ENCODE data around the gene SLC25A1. TPM values are rescaled to one million over a fixed set of nuclear protein-coding genes. Genes with fewer than 3 reads are reported as not detected.

The SLC25A1 gene
- total RNA-seq, 1 donor from 2014 or later: 97.9 TPM

- peak overlapping the region; percentile 55 for H3K27ac Mint-ChIP-seq (ENCODE audit: unreplicated experiment)
- no peak overlapping the region for H3K27ac ChIP-seq (ENCODE audit: low read depth, low read length)
- H3K27me3 Mint-ChIP-seq (ENCODE audit: low read depth, unreplicated experiment): no peaks in the 10 kb centered on the region
- H3K4me3 ChIP-seq (ENCODE audit: insufficient read depth, low read depth, low read length): no peak overlapping the region
- peaks cover 23% of the 10 kb centered on the region for H3K79me2 ChIP-seq (ENCODE audit: insufficient read depth, low read length)
- peaks cover 16% of the 10 kb centered on the region for H3K4me1 Mint-ChIP-seq (ENCODE audit: low read depth, unreplicated experiment)
- peaks cover 24% of the 10 kb centered on the region for H3K4me1 ChIP-seq (ENCODE audit: insufficient read depth, low read length)
- H3K9me3 ChIP-seq (ENCODE audit: insufficient read depth, low read depth, low read length): no peaks in the 10 kb centered on the region
- peaks cover 12% of the 10 kb centered on the region for H3K36me3 Mint-ChIP-seq (ENCODE audit: low read depth, unreplicated experiment)
- FAIRE-seq (no peak), DNase-seq (ENCODE audit: low read depth) (no peak)
- no peaks in the 10 kb centered on the region for H3K36me3 ChIP-seq (ENCODE audit: insufficient read depth, low read length)
- no peak overlapping the region for H3K4me2 ChIP-seq (ENCODE audit: low read length)
- H3K4me3 Mint-ChIP-seq (ENCODE audit: unreplicated experiment): no peak overlapping the region
- no peaks in the 10 kb centered on the region for H3K9me3 Mint-ChIP-seq (ENCODE audit: unreplicated experiment)
- H2AFZ ChIP-seq (ENCODE audit: low read depth, low read length): no peak overlapping the region
- H3K9ac ChIP-seq (ENCODE audit: low read length): no peak overlapping the region
- peaks cover 18% of the 10 kb centered on the region for H4K20me1 ChIP-seq (ENCODE audit: insufficient read depth, low read length)
- no peaks in the 10 kb centered on the region for H3K27me3 ChIP-seq (ENCODE audit: insufficient read depth, low read length)
- TF ChIP-seq CTCF (IDR thresholded peaks at IDR 0.05; ENCODE audit: insufficient read depth, low read depth, low read length): no peak
Observed at GRCh38 chr22:19180740-19181410, 2.3 kb upstream of the SLC25A1 start.

GRCh38 chr22:19180234-19180633 is 1.7 kb upstream of the SLC25A1 start:
- Mint-ChIP-seq H3K4me3 (ENCODE audit: unreplicated experiment) (no peak overlapping the region), H3K27me3 (ENCODE audit: low read depth, unreplicated experiment) (no peaks in the 10 kb centered on the region), H3K27ac (ENCODE audit: unreplicated experiment) (no peak overlapping the region), H3K36me3 (ENCODE audit: low read depth, unreplicated experiment) (peaks cover 14% of the 10 kb centered on the region), H3K4me1 (ENCODE audit: low read depth, unreplicated experiment) (peaks cover 16% of the 10 kb centered on the region), H3K9me3 (ENCODE audit: unreplicated experiment) (no peaks in the 10 kb centered on the region)
- FAIRE-seq (no peak), DNase-seq (ENCODE audit: low read depth) (no peak)
- Histone ChIP-seq H3K27ac (ENCODE audit: low read depth, low read length) (no peak overlapping the region), H3K27me3 (ENCODE audit: insufficient read depth, low read length) (no peaks in the 10 kb centered on the region), H3K36me3 (ENCODE audit: insufficient read depth, low read length) (no peaks in the 10 kb centered on the region), H2AFZ (ENCODE audit: low read depth, low read length) (no peak overlapping the region), H3K4me2 (ENCODE audit: low read length) (no peak overlapping the region), H3K79me2 (ENCODE audit: insufficient read depth, low read length) (peaks cover 30% of the 10 kb centered on the region), H3K9ac (ENCODE audit: low read length) (no peak overlapping the region), H3K4me3 (ENCODE audit: insufficient read depth, low read depth, low read length) (no peak overlapping the region), H3K4me1 (ENCODE audit: insufficient read depth, low read length) (peaks cover 25% of the 10 kb centered on the region), H4K20me1 (ENCODE audit: insufficient read depth, low read length) (peaks cover 24% of the 10 kb centered on the region), H3K9me3 (ENCODE audit: insufficient read depth, low read depth, low read length) (no peaks in the 10 kb centered on the region)
- no peak for TF ChIP-seq CTCF (IDR thresholded peaks at IDR 0.05; ENCODE audit: insufficient read depth, low read depth, low read length)
- TF ChIP-seq EZH2 (IDR thresholded peaks at IDR 0.05; ENCODE audit: insufficient read depth, low read length): no peak

- Histone ChIP-seq H3K79me2 (ENCODE audit: insufficient read depth, low read length) (peaks cover 36% of the 10 kb centered on the region), H3K4me3 (ENCODE audit: insufficient read depth, low read depth, low read length) (peak overlapping the region; percentile 49), H3K4me2 (ENCODE audit: low read length) (peak overlapping the region; percentile 85), H2AFZ (ENCODE audit: low read depth, low read length) (peak overlapping the region; percentile 76), H3K27ac (ENCODE audit: low read depth, low read length) (no peak overlapping the region), H3K9ac (ENCODE audit: low read length) (peak overlapping the region; percentile 82), H3K4me1 (ENCODE audit: insufficient read depth, low read length) (peaks cover 26% of the 10 kb centered on the region), H3K9me3 (ENCODE audit: insufficient read depth, low read depth, low read length) (no peaks in the 10 kb centered on the region), H3K27me3 (ENCODE audit: insufficient read depth, low read length) (no peaks in the 10 kb centered on the region), H4K20me1 (ENCODE audit: insufficient read depth, low read length) (peaks cover 30% of the 10 kb centered on the region), H3K36me3 (ENCODE audit: insufficient read depth, low read length) (no peaks in the 10 kb centered on the region)
- DNase-seq (ENCODE audit: low read depth) (peak; percentile 72), FAIRE-seq (no peak)
- Mint-ChIP-seq H3K27me3 (ENCODE audit: low read depth, unreplicated experiment) (no peaks in the 10 kb centered on the region), H3K9me3 (ENCODE audit: unreplicated experiment) (no peaks in the 10 kb centered on the region), H3K4me3 (ENCODE audit: unreplicated experiment) (peak overlapping the region; percentile 77), H3K27ac (ENCODE audit: unreplicated experiment) (peak overlapping the region; percentile 53), H3K4me1 (ENCODE audit: low read depth, unreplicated experiment) (peaks cover 14% of the 10 kb centered on the region), H3K36me3 (ENCODE audit: low read depth, unreplicated experiment) (peaks cover 9% of the 10 kb centered on the region)
- TF ChIP-seq CTCF (IDR thresholded peaks at IDR 0.05; ENCODE audit: insufficient read depth, low read depth, low read length) (peak; percentile 60), EZH2 (IDR thresholded peaks at IDR 0.05; ENCODE audit: insufficient read depth, low read length) (no peak)
Observed at GRCh38 chr22:19179497-19180048, 1.0 kb upstream of the SLC25A1 start.
